Breast epithelium (tissue), 3 donors: ENCODE results near the gene ACSS1.

ENCODE experiments used
- CTCF ChIP-seq, 3 donors: fragments of 450-650 bp; IDR thresholded peaks; one replicate each; pipeline ENCODE4 v1.5.1; 2016 to 2017; ENCODE audit warnings: antibody characterized with exemption in 3 of 3, mild to moderate bottlenecking in 3 of 3, moderate library complexity in 3 of 3
- POLR2A ChIP-seq: fragments of 450-650 bp; IDR thresholded peaks from one replicate; pipeline ENCODE4 v1.6.1; 2016; ENCODE audit warnings: antibody characterized with exemption, mild to moderate bottlenecking, moderate library complexity

- no peak for TF ChIP-seq CTCF (IDR thresholded peaks at IDR 0.05)
- TF ChIP-seq POLR2A, result no peak
Observed at GRCh38 chr20:24972341-24972740, 85.6 kb downstream of the ACSS1 start.
